Thyroid gland (tissue), 4 donors: ENCODE results near the gene KCNQ1OT1. TPM values are rescaled to one million over a fixed set of nuclear protein-coding genes. Genes with fewer than 3 reads are reported as not detected.

Experiments used
- DNase-seq, 2 donors: peaks; one replicate each; pipeline ENCODE4 v3.0.0-alpha.2; 2019
- H3K27ac ChIP-seq, 3 donors: fragments of 200-600 bp; sonication (generic); 1 replicate in 2 of 3; 2 replicates in 1 of 3; pipeline ENCODE4 v1.5.1; 2016 to 2019; ENCODE audit warnings: mild to moderate bottlenecking in 1 of 3, moderate library complexity in 1 of 3
- H3K27me3 ChIP-seq: fragments of 200-600 bp; sonication (generic); one replicate; pipeline ENCODE4 v1.5.1; 2019
- H3K36me3 ChIP-seq, 2 donors: fragments of 200-600 bp; sonication (generic); one replicate each; pipeline ENCODE4 v1.5.1; 2016 to 2019
- H3K4me1 ChIP-seq, 2 donors: fragments of 200-600 bp; sonication (generic); one replicate each; pipeline ENCODE4 v1.5.1; 2017 to 2019
- H3K4me3 ChIP-seq, 3 donors: fragments of 200-600 bp; sonication (generic); replicated peaks in 1 of 3; 1 replicate in 2 of 3; 2 replicates in 1 of 3; pipeline ENCODE4 v1.5.1; 2016; ENCODE audit warnings: mild to moderate bottlenecking in 1 of 3
- H3K9me3 ChIP-seq: fragments of 200-600 bp; sonication (generic); one replicate; pipeline ENCODE4 v1.5.1; 2017
- CTCF ChIP-seq, 6 experiments: fragments of 200-600 bp in 3 of 6; fragments of 450-650 bp in 3 of 6; sonication (generic) in 3 of 6; IDR thresholded peaks; one replicate each; pipeline ENCODE4 v1.5.1; 2016 to 2019; ENCODE audit warnings: antibody characterized with exemption in 6 of 6, mild to moderate bottlenecking in 2 of 6, inconsistent platforms in 1 of 6, moderate library complexity in 1 of 6
- POLR2A ChIP-seq, 2 donors: fragments of 450-650 bp; IDR thresholded peaks; one replicate each; pipeline ENCODE4 v1.6.1; 2017; ENCODE audit warnings: antibody characterized with exemption in 2 of 2, mild to moderate bottlenecking in 2 of 2, moderate library complexity in 1 of 2
- WGBS, 2 donors: methylation state at CpG; one replicate each; pipeline ENCODE4 v1.1.5; 2017; 5-methylcytosine and 5-hydroxymethylcytosine counted together
- intact Hi-C: fragments of 100-400 bp; cut with DNase I; formaldehyde crosslinking; loops from one replicate; pipeline ENCODE4 v1.15.1; 2023
- total RNA-seq, 4 donors: library from RNA; depleted of rRNA; stranded (reverse); fragments of >200 nt; gene quantifications; one replicate each; pipeline ENCODE4 v1.2.3, GENCODE V29; 2016

KCNQ1OT1 gene
- total RNA-seq, 4 donors from 2014 or later = 2.0 to 4.1 (median 3.2) TPM

GRCh38 chr11:2577031-2577990 is 122.5 kb downstream of the KCNQ1OT1 start:
- Histone ChIP-seq H3K4me3 (no peak overlapping the region), H3K9me3 (no peaks in the 10 kb centered on the region), H3K36me3 (no peaks in the 10 kb centered on the region), H3K27me3 (no peaks in the 10 kb centered on the region), H3K27ac (no peak overlapping the region), H3K4me1 (no peaks in the 10 kb centered on the region)
- peak; percentile 0 to 2 for DNase-seq
- WGBS, 2 donors = 88% methylated on average over 29 to 30 of the region's 33 CpGs
- TF ChIP-seq POLR2A (IDR thresholded peaks at IDR 0.05) (no peak), CTCF (IDR thresholded peaks at IDR 0.05) (no peak)
- intact Hi-C loops = no loop called here

GRCh38 chr11:2576549-2576948 is 123.2 kb downstream of the KCNQ1OT1 start:
- Histone ChIP-seq H3K27me3 (no peaks in the 10 kb centered on the region), H3K27ac (no peak overlapping the region), H3K4me3 (no peak overlapping the region), H3K36me3 (no peaks in the 10 kb centered on the region), H3K9me3 (no peaks in the 10 kb centered on the region), H3K4me1 (no peaks in the 10 kb centered on the region)
- 87 to 91% methylated on average over 9 to 15 of the region's 15 CpGs for WGBS, 2 donors
- peak in 1 of 2 donors; percentile 2 for DNase-seq
- intact Hi-C loops = no loop called here
- no peak for TF ChIP-seq POLR2A (IDR thresholded peaks at IDR 0.05)
- TF ChIP-seq CTCF (IDR thresholded peaks at IDR 0.05) = no peak

DNA sequence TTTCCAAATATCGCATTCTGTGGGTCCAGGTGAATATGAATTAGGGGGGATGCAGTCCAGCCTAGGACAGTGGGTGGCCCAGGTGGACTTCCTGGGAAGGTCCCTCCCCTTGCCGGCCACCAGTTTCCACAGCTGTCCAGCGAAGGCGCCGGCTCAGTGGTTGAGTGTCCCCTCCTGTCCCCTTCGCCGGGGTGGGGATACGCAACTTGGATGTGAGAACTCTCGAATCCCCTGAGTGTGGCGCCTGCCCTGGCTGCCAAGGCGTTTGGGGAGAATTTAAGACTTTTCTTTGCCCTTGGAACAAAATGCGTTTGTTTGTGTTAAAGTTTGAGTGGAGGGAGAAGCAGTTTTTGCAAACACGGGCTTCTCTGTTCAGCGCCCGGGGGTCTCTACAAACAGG is 123.7 kb downstream of the KCNQ1OT1 start:
- no peak overlapping the region for H3K27ac ChIP-seq
- H3K4me3 ChIP-seq = no peak overlapping the region
- H3K4me1 ChIP-seq = no peaks in the 10 kb centered on the region
- no peaks in the 10 kb centered on the region for H3K27me3 ChIP-seq
- intact Hi-C loops = no loop called here
- TF ChIP-seq CTCF (IDR thresholded peaks at IDR 0.05) (no peak), POLR2A (IDR thresholded peaks at IDR 0.05) (no peak)
- whole genome bisulfite sequencing, 2 donors = 92% methylated on average over 9 to 14 of the region's 15 CpGs
- H3K9me3 ChIP-seq = no peaks in the 10 kb centered on the region
- H3K36me3 ChIP-seq = no peaks in the 10 kb centered on the region
- DNase-seq = peak in 1 of 2 donors; percentile 1

DNA sequence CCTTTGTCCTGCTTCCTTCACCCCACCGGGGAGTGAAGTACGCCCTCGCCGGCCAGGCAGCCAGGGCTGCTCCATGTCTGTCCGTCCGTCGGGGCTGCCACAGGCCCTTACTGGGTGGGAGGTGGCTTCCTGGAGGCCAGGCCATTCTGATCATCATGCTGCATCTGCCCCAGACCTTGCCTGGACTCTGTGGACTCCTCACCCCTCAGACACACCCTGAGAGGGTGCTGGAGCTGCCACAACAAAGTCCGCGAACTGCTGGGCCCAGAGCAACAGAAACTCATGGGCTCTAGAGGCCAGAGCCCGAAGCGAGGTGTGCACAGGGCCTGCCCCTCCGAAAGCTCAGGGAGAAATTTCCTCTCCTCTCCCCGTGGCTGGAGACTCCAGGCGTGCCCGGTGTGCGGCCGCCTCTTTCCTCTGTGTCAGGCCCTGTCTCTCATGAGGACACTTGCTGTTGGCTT is 124.2 kb downstream of the KCNQ1OT1 start:
- H3K36me3 ChIP-seq = no peaks in the 10 kb centered on the region
- intact Hi-C loops = no loop called here
- TF ChIP-seq POLR2A (IDR thresholded peaks at IDR 0.05) (no peak), CTCF (IDR thresholded peaks at IDR 0.05) (no peak)
- no peak overlapping the region for H3K27ac ChIP-seq
- H3K9me3 ChIP-seq = no peaks in the 10 kb centered on the region
- peak in 1 of 2 donors; percentile 2 for DNase-seq
- 93 to 97% methylated on average over 12 to 17 of the region's 17 CpGs for WGBS, 2 donors
- no peaks in the 10 kb centered on the region for H3K4me1 ChIP-seq
- H3K27me3 ChIP-seq = no peaks in the 10 kb centered on the region
- H3K4me3 ChIP-seq = no peak overlapping the region
